ENCODE results near the gene CCL21.

DNA sequence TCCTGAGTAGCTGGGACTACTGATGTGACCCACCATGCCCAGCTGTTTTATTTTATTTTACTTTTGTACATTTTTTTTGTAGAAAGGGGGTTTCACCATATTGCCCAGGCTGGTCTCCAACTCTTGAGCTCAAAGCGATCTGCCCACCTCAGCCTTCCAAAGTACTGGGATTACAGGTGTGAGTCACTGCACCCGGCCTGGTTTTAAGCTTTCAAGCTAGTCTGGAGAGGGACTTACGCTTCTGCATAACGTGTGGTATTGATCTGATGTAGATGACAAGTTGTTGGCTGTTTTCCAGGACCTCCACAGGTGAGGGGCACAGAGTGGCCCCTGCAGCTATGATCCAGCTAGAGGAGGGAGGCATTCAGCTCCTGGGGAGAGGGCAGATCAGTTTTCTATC, 6.8 kb upstream of the CCL21 start:
- TF ChIP-seq CREB1 (CRISPR knock-in tag; IDR thresholded peaks at IDR 0.05) (no peak), ZNF416 (CRISPR knock-in tag; IDR thresholded peaks at IDR 0.05) (no peak), EMX1 (CRISPR knock-in tag; IDR thresholded peaks at IDR 0.05) (no peak), SP1 (CRISPR knock-in tag; conservative IDR thresholded peaks at IDR 0.05) (no peak), MYBL2 (CRISPR knock-in tag; IDR thresholded peaks at IDR 0.05) (no peak), NR2C2 (CRISPR knock-in tag; IDR thresholded peaks at IDR 0.05) (no peak), TEAD1 (CRISPR knock-in tag; IDR thresholded peaks at IDR 0.05) (no peak), ETV6 (CRISPR knock-in tag; IDR thresholded peaks at IDR 0.05) (no peak)
- TF ChIP-seq, protein P1, sequence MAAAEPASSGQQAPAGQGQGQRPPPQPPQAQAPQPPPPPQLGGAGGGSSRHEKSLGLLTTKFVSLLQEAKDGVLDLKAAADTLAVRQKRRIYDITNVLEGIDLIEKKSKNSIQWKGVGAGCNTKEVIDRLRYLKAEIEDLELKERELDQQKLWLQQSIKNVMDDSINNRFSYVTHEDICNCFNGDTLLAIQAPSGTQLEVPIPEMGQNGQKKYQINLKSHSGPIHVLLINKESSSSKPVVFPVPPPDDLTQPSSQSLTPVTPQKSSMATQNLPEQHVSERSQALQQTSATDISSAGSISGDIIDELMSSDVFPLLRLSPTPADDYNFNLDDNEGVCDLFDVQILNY (CRISPR knock-in tag; IDR thresholded peaks at IDR 0.05) = no peak
- TF ChIP-seq, protein P2, sequence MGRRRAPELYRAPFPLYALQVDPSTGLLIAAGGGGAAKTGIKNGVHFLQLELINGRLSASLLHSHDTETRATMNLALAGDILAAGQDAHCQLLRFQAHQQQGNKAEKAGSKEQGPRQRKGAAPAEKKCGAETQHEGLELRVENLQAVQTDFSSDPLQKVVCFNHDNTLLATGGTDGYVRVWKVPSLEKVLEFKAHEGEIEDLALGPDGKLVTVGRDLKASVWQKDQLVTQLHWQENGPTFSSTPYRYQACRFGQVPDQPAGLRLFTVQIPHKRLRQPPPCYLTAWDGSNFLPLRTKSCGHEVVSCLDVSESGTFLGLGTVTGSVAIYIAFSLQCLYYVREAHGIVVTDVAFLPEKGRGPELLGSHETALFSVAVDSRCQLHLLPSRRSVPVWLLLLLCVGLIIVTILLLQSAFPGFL (CRISPR knock-in tag; IDR thresholded peaks at IDR 0.05; ENCODE audit: borderline replicate concordance) = no peak
- TF ChIP-seq, protein P3, sequence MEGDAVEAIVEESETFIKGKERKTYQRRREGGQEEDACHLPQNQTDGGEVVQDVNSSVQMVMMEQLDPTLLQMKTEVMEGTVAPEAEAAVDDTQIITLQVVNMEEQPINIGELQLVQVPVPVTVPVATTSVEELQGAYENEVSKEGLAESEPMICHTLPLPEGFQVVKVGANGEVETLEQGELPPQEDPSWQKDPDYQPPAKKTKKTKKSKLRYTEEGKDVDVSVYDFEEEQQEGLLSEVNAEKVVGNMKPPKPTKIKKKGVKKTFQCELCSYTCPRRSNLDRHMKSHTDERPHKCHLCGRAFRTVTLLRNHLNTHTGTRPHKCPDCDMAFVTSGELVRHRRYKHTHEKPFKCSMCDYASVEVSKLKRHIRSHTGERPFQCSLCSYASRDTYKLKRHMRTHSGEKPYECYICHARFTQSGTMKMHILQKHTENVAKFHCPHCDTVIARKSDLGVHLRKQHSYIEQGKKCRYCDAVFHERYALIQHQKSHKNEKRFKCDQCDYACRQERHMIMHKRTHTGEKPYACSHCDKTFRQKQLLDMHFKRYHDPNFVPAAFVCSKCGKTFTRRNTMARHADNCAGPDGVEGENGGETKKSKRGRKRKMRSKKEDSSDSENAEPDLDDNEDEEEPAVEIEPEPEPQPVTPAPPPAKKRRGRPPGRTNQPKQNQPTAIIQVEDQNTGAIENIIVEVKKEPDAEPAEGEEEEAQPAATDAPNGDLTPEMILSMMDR (IDR thresholded peaks at IDR 0.05) = no peak
- TF ChIP-seq, protein P4, sequence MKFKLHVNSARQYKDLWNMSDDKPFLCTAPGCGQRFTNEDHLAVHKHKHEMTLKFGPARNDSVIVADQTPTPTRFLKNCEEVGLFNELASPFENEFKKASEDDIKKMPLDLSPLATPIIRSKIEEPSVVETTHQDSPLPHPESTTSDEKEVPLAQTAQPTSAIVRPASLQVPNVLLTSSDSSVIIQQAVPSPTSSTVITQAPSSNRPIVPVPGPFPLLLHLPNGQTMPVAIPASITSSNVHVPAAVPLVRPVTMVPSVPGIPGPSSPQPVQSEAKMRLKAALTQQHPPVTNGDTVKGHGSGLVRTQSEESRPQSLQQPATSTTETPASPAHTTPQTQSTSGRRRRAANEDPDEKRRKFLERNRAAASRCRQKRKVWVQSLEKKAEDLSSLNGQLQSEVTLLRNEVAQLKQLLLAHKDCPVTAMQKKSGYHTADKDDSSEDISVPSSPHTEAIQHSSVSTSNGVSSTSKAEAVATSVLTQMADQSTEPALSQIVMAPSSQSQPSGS (CRISPR knock-in tag; IDR thresholded peaks at IDR 0.05; ENCODE audit: borderline replicate concordance, low read depth) = no peak
- TF ChIP-seq, protein P5, sequence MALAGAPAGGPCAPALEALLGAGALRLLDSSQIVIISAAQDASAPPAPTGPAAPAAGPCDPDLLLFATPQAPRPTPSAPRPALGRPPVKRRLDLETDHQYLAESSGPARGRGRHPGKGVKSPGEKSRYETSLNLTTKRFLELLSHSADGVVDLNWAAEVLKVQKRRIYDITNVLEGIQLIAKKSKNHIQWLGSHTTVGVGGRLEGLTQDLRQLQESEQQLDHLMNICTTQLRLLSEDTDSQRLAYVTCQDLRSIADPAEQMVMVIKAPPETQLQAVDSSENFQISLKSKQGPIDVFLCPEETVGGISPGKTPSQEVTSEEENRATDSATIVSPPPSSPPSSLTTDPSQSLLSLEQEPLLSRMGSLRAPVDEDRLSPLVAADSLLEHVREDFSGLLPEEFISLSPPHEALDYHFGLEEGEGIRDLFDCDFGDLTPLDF (CRISPR knock-in tag; IDR thresholded peaks at IDR 0.05) = no peak
- TF ChIP-seq, protein P6, sequence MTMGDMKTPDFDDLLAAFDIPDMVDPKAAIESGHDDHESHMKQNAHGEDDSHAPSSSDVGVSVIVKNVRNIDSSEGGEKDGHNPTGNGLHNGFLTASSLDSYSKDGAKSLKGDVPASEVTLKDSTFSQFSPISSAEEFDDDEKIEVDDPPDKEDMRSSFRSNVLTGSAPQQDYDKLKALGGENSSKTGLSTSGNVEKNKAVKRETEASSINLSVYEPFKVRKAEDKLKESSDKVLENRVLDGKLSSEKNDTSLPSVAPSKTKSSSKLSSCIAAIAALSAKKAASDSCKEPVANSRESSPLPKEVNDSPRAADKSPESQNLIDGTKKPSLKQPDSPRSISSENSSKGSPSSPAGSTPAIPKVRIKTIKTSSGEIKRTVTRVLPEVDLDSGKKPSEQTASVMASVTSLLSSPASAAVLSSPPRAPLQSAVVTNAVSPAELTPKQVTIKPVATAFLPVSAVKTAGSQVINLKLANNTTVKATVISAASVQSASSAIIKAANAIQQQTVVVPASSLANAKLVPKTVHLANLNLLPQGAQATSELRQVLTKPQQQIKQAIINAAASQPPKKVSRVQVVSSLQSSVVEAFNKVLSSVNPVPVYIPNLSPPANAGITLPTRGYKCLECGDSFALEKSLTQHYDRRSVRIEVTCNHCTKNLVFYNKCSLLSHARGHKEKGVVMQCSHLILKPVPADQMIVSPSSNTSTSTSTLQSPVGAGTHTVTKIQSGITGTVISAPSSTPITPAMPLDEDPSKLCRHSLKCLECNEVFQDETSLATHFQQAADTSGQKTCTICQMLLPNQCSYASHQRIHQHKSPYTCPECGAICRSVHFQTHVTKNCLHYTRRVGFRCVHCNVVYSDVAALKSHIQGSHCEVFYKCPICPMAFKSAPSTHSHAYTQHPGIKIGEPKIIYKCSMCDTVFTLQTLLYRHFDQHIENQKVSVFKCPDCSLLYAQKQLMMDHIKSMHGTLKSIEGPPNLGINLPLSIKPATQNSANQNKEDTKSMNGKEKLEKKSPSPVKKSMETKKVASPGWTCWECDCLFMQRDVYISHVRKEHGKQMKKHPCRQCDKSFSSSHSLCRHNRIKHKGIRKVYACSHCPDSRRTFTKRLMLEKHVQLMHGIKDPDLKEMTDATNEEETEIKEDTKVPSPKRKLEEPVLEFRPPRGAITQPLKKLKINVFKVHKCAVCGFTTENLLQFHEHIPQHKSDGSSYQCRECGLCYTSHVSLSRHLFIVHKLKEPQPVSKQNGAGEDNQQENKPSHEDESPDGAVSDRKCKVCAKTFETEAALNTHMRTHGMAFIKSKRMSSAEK (CRISPR knock-in tag; IDR thresholded peaks at IDR 0.05; ENCODE audit: borderline replicate concordance) = no peak

All from WTC11 (cell line).